Kidney capillary endothelial cell (primary cell): ENCODE measurements around the gene ASB4.
A peak's percentile ranks its signal among the peaks of the same experiment; 100 is the strongest.
"Not testable (repeated sequence)": the region's sequence is repeated elsewhere in the genome, so short reads cannot be mapped to it uniquely, and the experiment has no call there.

Experiments used
- DNase-seq: peaks from one replicate; pipeline ENCODE4 v3.0.0-alpha.2; 2018; ENCODE audit warnings: low spot score

The ASB4 gene

GRCh38 chr7:95527033-95527775 is 41.5 kb downstream of the ASB4 start:
- DNase-seq = peak; percentile 64

GRCh38 chr7:95527776-95528250 is 42.1 kb downstream of the ASB4 start:
- no peak for DNase-seq

- DNase-seq = no peak
Observed at GRCh38 chr7:95529701-95530100, 44.0 kb downstream of the ASB4 start.

- no peak for DNase-seq
Observed at GRCh38 chr7:95530881-95531280, 45.1 kb downstream of the ASB4 start.

GRCh38 chr7:95531605-95532219 is 46.0 kb downstream of the ASB4 start:
- no peak for DNase-seq

- DNase-seq = no peak
Observed at GRCh38 chr7:95534796-95535195, 49.1 kb downstream of the ASB4 start.

- DNase-seq = no peak
Observed at GRCh38 chr7:95535662-95536061, 49.9 kb downstream of the ASB4 start.

GRCh38 chr7:95536656-95537311 is 51.0 kb downstream of the ASB4 start:
- no peak for DNase-seq

- DNase-seq = no peak
Observed at GRCh38 chr7:95537468-95537867, 51.7 kb downstream of the ASB4 start.

- DNase-seq = no peak
Observed at GRCh38 chr7:95539426-95539825, 53.7 kb downstream of the ASB4 start.

GRCh38 chr7:95540366-95540765 is 54.6 kb downstream of the ASB4 start:
- DNase-seq = no peak

- DNase-seq = no peak
Observed at GRCh38 chr7:95543312-95543711, 57.6 kb downstream of the ASB4 start.

- DNase-seq = no peak
Observed at GRCh38 chr7:95544171-95544570, 58.4 kb downstream of the ASB4 start.

GRCh38 chr7:95545007-95545615 is 59.4 kb downstream of the ASB4 start:
- DNase-seq = peak; percentile 51

- DNase-seq = no peak
Observed at GRCh38 chr7:95545673-95546072, 59.9 kb downstream of the ASB4 start.

- no peak for DNase-seq
Observed at GRCh38 chr7:95546647-95547046, 60.9 kb downstream of the ASB4 start.

- DNase-seq = no peak
Observed at GRCh38 chr7:95547361-95548348, 61.9 kb downstream of the ASB4 start.

- DNase-seq = peak; percentile 56
Observed at GRCh38 chr7:95549818-95550529, 64.2 kb downstream of the ASB4 start.

- no peak for DNase-seq
Observed at GRCh38 chr7:95550546-95550945, 64.8 kb downstream of the ASB4 start.

- not testable (repeated sequence) for DNase-seq
Observed at GRCh38 chr7:95552010-95552926, 66.5 kb downstream of the ASB4 start.
